SU-DHL-6 (cell line): ENCODE measurements around the gene FAM114A1.

Experiments
- H2AFZ ChIP-seq: fragments of 200-600 bp; sonication (generic); 2 replicates; pipeline ENCODE4 v1.6.1; 2014; ENCODE audit warnings: low read depth, mild to moderate bottlenecking, moderate library complexity, mixed read lengths, antibody characterized with exemption, low read length; ENCODE audit not compliant: severe bottlenecking
- H3F3A ChIP-seq: fragments of 200-600 bp; shearing (Covaris generic); 2 replicates; pipeline ENCODE4 v1.6.0; 2016; ENCODE audit warnings: antibody characterized with exemption, mild to moderate bottlenecking; ENCODE audit not compliant: insufficient read depth
- H3K27ac ChIP-seq: fragments of 200-600 bp; sonication (generic); 2 replicates; pipeline ENCODE4 v1.5.1; 2016; ENCODE audit warnings: low read depth, mild to moderate bottlenecking, low read length, moderate library complexity, mixed read lengths
- H3K27me3 ChIP-seq: fragments of 200-600 bp; sonication (generic), shearing (Covaris generic); 2 replicates; pipeline ENCODE4 v1.6.0; 2014; ENCODE audit warnings: mild to moderate bottlenecking, low read length
- H3K36me3 ChIP-seq: fragments of 200-600 bp; sonication (generic); 2 replicates; pipeline ENCODE4 v1.6.1; 2014; ENCODE audit warnings: mild to moderate bottlenecking, low read length, mixed read lengths
- H3K4me2 ChIP-seq: fragments of 300-600, 200-600 bp; shearing (Covaris generic), sonication (generic); 2 replicates; pipeline ENCODE4 v1.6.0; 2014; ENCODE audit warnings: low read length, low read depth, mild to moderate bottlenecking; ENCODE audit not compliant: poor library complexity, severe bottlenecking
- H3K4me3 ChIP-seq: fragments of 200-600 bp; sonication (generic); 2 replicates; pipeline ENCODE4 v1.5.1; 2014; ENCODE audit warnings: antibody characterized with exemption, low read length, mild to moderate bottlenecking, mixed read lengths; ENCODE audit not compliant: insufficient read depth, poor library complexity, severe bottlenecking
- H3K79me2 ChIP-seq: fragments of 200-600 bp; sonication (generic); 2 replicates; pipeline ENCODE4 v1.6.1; 2014; ENCODE audit warnings: mild to moderate bottlenecking, low read length, moderate library complexity; ENCODE audit not compliant: insufficient read depth
- H3K9ac ChIP-seq: fragments of 200-600 bp; sonication (generic); 2 replicates; pipeline ENCODE4 v1.7.0; 2014; ENCODE audit warnings: mild to moderate bottlenecking, low read length
- H3K9me2 ChIP-seq: fragments of 200-600 bp; sonication (generic); replicated peaks from 2 replicates; pipeline ENCODE4 v1.6.1; 2014; ENCODE audit warnings: low read length; ENCODE audit not compliant: insufficient read depth
- H3K9me3 ChIP-seq: fragments of 200-600 bp; sonication (generic); 2 replicates; pipeline ENCODE4 v1.6.1; 2014; ENCODE audit warnings: low read length, mixed read lengths; ENCODE audit not compliant: insufficient read depth
- H4K20me1 ChIP-seq: fragments of 200-600 bp; sonication (generic); 2 replicates; pipeline ENCODE4 v1.6.1; 2014; ENCODE audit warnings: low read depth, mild to moderate bottlenecking, antibody characterized with exemption, low read length, moderate library complexity, mixed read lengths
- CTCF ChIP-seq: fragments of 200-600 bp; sonication (generic); IDR thresholded peaks from one replicate; pipeline ENCODE4 v1.5.1; 2017; ENCODE audit warnings: antibody characterized with exemption, mild to moderate bottlenecking, low read length, moderate library complexity; ENCODE audit not compliant: insufficient read depth, poor library complexity, severe bottlenecking
- EZH2phosphoT487 ChIP-seq: fragments of 200-600 bp; sonication (generic), shearing (Covaris generic); conservative IDR thresholded peaks from 2 replicates; pipeline ENCODE4 v1.6.1; 2018; ENCODE audit warnings: mild to moderate bottlenecking, antibody characterized with exemption, low read length, moderate library complexity, mixed read lengths

Gene FAM114A1

GRCh38 chr4:38823766-38824165 is 43.8 kb upstream of the FAM114A1 start:
- H3K79me2 ChIP-seq: peaks cover 23% of the 10 kb centered on the region
- H2AFZ ChIP-seq: no peak overlapping the region
- H3K9ac ChIP-seq: no peak overlapping the region
- no peaks in the 10 kb centered on the region for H3K27me3 ChIP-seq
- no peaks in the 10 kb centered on the region for H3K9me2 ChIP-seq
- H3K36me3 ChIP-seq: peaks cover 45% of the 10 kb centered on the region
- H3K4me3 ChIP-seq: no peak overlapping the region
- H4K20me1 ChIP-seq: no peaks in the 10 kb centered on the region
- peaks cover 8% of the 10 kb centered on the region; the same call in 1 of the 2 replicates for H3K9me3 ChIP-seq
- no peak overlapping the region for H3K27ac ChIP-seq
- no peak overlapping the region for H3K4me2 ChIP-seq
- H3F3A ChIP-seq: peaks cover 7% of the 10 kb centered on the region
- TF ChIP-seq CTCF (no peak), EZH2phosphoT487 (no peak)

DNA sequence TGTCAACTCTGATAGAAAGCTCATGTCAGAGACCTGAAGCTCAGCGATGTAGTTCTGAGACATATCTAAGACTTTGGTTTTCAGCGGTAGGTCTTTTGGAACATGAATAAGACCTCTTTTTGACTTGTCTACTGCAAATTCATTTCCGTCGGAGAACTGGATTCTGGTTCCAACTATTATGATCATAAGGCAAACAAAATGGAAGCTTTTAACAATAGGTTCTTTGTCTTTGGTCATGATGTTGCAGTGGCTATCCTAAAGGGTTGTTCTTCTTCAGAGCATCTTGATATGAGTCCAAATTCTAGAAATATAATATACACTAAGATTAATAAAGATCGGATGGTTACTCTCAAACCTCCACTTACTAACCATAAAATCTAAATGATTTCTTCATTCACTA is 38.4 kb upstream of the FAM114A1 start:
- Histone ChIP-seq H3K9me2 (no peaks in the 10 kb centered on the region), H3K27ac (no peak overlapping the region), H3K4me3 (no peak overlapping the region), H4K20me1 (no peaks in the 10 kb centered on the region), H3K27me3 (no peaks in the 10 kb centered on the region), H3K4me2 (no peak overlapping the region), H2AFZ (no peak overlapping the region), H3K79me2 (peaks cover 75% of the 10 kb centered on the region), H3K9ac (no peak overlapping the region), H3F3A (0 out of 2 replicates have a peak, but pooled peaks cover 3% of the 10 kb centered on the region), H3K36me3 (peaks cover 51% of the 10 kb centered on the region), H3K9me3 (no peaks in the 10 kb centered on the region)
- TF ChIP-seq CTCF (no peak), EZH2phosphoT487 (no peak)

DNA sequence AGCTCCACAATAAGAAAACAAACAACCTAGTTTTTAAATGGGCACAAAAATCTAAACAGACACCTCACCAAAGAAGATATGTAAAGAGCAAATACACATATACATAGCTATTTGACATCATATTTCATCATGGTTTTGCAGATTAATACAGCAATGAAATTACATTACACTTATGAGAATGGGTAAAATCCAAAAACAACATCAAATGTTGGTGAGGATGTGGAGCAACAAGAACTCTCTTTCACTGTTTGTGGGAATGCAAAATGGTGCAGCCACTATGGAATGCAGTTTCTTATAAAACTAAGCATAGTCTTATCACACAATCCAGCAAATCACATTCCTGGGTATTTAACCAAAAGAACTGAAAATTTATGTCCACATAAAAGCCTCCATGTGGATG is 36.0 kb upstream of the FAM114A1 start:
- no peak overlapping the region for H3K4me3 ChIP-seq
- no peak overlapping the region for H3K4me2 ChIP-seq
- no peak overlapping the region for H3K9ac ChIP-seq
- H3K27me3 ChIP-seq: no peaks in the 10 kb centered on the region
- TF ChIP-seq EZH2phosphoT487: no peak
- no peak for TF ChIP-seq CTCF
- H3K9me3 ChIP-seq: no peaks in the 10 kb centered on the region
- no peak overlapping the region for H2AFZ ChIP-seq
- H3K27ac ChIP-seq: no peak overlapping the region
- peaks cover 53% of the 10 kb centered on the region for H3K36me3 ChIP-seq
- H4K20me1 ChIP-seq: no peaks in the 10 kb centered on the region
- H3K9me2 ChIP-seq: no peaks in the 10 kb centered on the region
- H3K79me2 ChIP-seq: peaks cover 87% of the 10 kb centered on the region
- H3F3A ChIP-seq: 0 out of 2 replicates have a peak, but pooled peaks cover 3% of the 10 kb centered on the region

DNA sequence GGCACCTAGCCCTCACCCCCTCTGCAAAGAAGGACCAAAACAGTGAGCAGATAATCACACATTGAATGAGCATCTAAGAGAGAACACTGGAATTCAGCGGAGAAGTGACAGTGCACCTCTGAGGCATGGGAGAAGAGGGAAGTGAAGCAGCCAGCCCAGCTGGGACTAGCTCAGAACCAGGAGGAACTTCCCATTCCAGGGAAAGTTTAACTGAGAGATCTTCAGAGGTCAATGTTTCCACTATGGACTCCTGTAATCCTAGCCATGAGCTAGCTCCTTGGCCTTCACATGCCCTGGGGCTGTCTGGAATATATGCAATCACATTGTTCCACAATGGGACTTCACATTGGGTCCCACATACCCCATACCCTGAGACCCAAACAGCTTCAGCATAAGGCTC is 35.4 kb upstream of the FAM114A1 start:
- Histone ChIP-seq H3K9me2 (no peaks in the 10 kb centered on the region), H3K36me3 (peaks cover 50% of the 10 kb centered on the region), H3F3A (0 out of 2 replicates have a peak, but pooled peaks cover 3% of the 10 kb centered on the region), H3K27me3 (no peaks in the 10 kb centered on the region), H3K27ac (no peak overlapping the region), H2AFZ (no peak overlapping the region), H3K79me2 (peaks cover 89% of the 10 kb centered on the region), H3K4me3 (no peak overlapping the region), H3K9me3 (no peaks in the 10 kb centered on the region), H4K20me1 (no peaks in the 10 kb centered on the region), H3K4me2 (no peak overlapping the region), H3K9ac (no peak overlapping the region)
- TF ChIP-seq EZH2phosphoT487 (no peak), CTCF (no peak)
